CD1c-positive myeloid dendritic cell (primary cell): Measurements from ENCODE around the gene KCNJ18.
"Not testable (repeated sequence)": the region's sequence is repeated elsewhere in the genome, so short reads cannot be mapped to it uniquely, and the experiment has no call there.

Experiments
- DNase-seq: peaks from one replicate; pipeline ENCODE4 v3.0.0-alpha.2; 2016; ENCODE audit errors: extremely low spot score

KCNJ18 gene

DNA sequence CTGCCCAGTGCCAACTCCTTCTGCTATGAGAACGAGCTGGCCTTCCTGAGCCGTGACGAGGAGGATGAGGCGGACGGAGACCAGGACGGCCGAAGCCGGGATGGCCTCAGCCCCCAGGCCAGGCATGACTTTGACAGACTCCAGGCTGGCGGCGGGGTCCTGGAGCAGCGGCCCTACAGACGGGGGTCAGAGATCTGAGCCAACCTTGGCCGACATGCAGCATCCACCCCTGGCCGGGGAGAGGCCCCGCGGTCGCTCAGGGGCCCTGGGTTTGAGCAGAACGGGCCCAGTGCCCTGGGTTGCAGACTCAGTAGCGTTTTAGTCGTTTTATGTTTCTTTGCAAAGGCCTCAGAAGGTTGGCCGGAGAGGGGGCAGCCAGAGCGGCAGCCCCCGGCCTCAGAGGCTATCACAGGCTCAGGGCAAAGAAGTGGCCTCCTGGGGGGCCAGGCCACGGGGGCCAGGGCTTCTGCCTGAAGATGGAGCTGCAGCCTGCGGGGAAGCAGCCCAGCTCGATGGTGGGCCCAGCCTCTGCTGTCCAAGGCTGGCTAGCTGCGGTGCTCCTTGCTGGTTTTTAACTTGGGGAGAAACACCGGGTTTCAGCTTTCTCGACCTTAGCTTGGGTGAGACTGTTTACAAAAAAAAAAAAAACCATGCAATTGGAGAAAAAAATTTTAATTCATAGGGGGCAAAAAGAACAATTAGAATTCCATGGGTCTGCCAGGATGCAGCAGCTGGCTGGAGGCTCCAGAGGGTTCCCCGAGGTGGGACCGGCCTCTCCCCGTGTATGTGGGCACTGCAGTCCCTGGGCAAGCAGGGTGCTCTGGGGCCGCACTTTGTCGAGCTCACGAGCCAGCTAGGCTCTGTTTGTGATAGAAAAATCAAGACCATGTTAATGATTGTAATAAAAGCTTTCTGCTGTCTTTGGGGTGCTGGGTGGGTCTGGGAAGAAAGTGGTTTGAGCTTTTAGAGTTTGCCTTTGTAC lies 11.9 kb downstream of the KCNJ18 start:
- DNase-seq, result not testable (repeated sequence)

DNA sequence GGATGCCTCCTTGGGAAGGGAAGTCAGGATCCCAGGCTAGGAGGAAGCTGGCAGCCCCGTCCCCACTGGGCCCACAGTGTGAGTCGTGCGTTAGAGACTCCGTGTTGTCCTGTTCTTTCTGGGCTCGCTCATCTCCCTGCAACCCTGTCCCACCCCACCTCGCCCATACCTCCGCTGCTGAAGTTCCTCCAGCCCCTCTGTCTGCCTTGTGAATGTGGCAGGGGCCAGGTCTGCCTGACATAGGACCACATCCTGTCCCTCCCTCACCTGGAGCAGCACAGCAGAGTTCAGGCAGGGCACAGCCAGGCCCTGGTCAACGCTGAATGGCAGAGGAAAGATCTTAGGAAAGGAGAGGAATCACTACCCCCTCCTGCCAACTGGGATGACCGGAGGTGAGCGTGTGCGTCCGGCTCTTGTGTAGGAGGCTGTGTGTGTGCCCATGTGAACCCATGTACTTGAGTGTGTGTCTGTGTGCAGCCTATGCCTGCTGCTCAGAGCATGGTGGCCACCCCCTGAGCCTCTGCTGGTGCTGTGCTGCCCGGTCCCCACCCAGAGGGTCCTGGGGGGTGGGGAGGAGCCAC lies 12.8 kb downstream of the KCNJ18 start:
- DNase-seq, result no peak

DNA sequence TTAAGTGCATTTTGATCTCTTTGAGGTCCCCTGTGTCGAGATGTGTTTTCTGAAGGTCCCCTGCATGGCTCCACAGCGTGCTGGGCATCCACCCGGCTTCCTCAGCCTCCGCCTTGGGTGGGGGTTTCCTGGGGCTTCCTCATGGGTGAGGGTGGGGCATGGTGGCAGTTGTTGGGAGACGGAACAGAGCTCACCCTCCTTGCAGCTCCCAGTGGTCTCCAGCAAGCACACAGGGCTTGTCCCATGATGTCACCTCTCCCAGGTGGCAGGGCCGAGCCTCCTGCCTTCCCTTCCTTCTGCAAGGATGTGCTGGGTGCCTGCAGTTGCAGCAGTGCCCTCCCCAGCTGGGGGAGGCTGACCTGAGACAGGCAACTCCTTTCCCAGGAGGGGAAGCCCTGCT lies 13.4 kb downstream of the KCNJ18 start:
- not testable (repeated sequence) for DNase-seq

GRCh38 chr17:21706546-21706945 lies 14.2 kb downstream of the KCNJ18 start:
- DNase-seq, result not testable (repeated sequence)

DNA sequence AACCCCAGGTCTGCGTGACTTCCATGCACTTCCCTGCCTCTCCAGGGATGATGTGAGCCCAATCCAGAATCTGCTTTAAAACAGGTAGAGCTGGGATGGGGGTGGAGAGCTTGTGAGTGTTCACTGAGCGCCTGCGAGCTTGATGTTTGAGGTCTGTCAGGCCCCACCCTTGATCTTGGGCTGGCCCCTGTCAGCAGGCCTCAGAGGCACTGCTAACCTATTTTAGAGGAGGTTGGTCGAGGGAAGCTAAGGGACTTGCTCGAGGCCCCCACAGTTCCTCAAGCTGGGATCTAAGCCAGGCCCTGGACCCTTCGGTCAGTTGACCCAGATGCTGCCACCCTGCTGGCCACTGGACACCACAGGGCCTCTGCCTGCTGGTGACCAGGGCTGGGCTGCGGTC lies 14.8 kb downstream of the KCNJ18 start:
- not testable (repeated sequence) for DNase-seq

GRCh38 chr17:21707711-21708611 lies 15.6 kb downstream of the KCNJ18 start:
- DNase-seq, result not testable (repeated sequence)

- not testable (repeated sequence) for DNase-seq
These were observed 16.6 kb downstream of the KCNJ18 start for GRCh38 chr17:21708612-21709535.

DNA sequence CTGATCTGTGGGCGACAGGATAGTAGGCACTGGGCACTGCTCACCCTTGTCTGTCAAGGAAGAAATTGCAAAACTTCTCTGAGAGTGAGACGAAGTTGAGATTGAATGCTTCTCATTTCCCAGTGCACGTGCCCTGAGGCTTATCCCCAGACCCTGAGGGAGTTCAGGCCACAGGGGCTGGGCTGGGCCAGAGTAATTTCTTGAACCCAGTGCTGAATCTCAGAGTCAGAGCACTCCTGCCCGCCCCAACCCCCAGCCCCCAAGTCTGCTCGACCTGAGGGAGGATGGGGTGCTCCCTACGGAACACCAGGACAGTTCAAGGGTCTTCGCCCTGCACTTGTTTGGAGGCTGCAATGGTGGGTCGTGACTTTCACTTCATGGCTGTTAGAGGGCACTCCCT lies 17.7 kb downstream of the KCNJ18 start:
- DNase-seq, result not testable (repeated sequence)

DNA sequence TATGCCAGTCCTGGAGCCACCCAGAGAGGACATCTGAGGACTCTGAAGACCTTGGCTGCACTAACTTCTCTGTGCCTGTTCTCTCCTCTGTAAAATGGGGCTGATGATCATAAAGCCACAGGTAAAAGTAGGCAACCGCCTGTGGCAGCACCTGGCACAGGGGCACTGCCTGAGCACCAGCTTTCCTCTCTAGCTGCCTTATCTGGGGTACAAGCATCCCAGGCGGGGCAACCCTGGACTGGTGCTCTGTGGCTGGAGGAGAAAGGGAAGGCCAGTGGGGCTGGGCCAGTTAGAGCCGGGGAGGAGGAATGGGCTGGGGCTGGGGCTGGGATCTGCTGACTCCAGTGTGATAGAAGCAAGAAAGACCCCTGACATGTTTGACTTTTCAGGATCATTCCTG lies 18.2 kb downstream of the KCNJ18 start:
- not testable (repeated sequence) for DNase-seq

DNA sequence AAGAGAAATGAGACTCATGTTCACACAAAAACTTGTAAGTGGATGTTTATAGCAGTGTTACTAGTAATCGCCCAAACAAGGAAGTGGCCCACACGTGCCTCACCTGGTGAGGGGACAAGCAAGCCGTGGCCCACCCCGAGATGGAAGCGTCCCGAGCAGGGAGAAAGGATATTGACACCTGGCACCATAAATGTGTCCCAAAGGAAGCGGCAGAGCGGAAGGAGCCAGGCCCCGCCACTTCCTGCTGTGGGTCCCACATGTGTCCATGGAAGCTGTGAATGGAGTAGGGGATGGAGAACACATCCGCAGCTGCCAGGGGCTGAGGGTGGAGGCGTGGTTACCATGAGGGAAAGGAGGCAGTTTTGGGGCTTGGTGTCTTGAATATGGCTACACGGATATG lies 18.9 kb downstream of the KCNJ18 start:
- DNase-seq, result no peak

- not testable (repeated sequence) for DNase-seq
These were observed 20.7 kb downstream of the KCNJ18 start for GRCh38 chr17:21713020-21713419.

- DNase-seq, result not testable (repeated sequence)
These were observed 21.3 kb downstream of the KCNJ18 start for GRCh38 chr17:21713631-21714030.

DNA sequence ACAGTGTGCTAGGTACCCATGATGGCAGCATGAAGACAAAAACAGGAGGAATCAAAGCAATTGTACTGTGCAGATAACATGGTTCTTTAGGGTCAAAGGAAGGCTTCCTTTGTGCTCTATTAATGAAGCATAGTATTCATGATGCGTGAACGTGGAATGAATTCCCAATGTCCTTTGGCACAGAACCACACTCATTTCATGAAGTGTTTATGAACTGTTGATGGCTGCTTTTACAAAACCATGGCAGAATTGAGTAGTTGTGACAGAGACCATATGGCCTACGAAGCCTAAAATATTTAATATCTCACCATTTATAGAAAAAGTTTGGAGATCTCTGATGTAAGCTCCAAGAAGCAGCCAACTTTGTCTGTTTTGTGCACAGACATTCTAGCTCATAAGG lies 22.4 kb downstream of the KCNJ18 start:
- DNase-seq, result not testable (repeated sequence)

DNA sequence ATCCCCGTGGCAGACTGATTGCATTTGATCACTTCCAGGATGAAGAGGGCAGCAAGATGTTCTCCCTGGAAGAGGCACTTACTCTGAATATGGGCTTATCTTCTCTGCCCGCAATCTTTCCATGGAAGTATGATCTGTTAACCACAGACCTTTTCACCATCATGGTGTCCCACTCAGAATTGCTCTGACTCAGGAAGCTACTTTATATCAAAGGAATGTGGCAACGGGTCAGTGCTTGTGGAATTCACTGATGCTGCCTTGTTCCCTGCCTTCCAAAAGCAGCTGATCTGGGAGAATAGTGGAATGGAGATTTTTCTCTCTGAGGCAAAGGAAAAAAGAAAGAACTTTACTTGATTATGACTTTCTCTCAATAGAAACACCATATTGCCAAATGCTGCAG lies 23.6 kb downstream of the KCNJ18 start:
- not testable (repeated sequence) for DNase-seq

DNA sequence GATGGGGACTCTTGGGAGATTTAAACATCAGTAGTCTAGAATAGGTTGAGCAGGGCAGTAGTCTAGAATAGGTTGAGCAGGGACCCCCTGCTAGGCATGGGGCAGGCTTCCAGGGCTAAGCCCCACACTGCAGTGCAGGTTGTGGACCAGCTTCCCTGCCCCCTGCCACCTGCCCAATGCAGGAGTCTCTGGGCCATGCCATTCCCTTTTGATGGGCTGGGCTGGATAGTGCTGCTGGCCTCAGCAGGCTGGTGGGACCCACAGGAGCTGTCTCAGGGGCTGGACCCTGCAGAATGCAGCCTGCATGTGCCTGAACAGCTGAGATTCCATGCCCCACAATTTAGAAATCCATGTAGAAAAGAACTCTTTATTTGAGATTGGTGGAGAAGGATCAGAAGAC lies 26.6 kb downstream of the KCNJ18 start:
- DNase-seq, result not testable (repeated sequence)

DNA sequence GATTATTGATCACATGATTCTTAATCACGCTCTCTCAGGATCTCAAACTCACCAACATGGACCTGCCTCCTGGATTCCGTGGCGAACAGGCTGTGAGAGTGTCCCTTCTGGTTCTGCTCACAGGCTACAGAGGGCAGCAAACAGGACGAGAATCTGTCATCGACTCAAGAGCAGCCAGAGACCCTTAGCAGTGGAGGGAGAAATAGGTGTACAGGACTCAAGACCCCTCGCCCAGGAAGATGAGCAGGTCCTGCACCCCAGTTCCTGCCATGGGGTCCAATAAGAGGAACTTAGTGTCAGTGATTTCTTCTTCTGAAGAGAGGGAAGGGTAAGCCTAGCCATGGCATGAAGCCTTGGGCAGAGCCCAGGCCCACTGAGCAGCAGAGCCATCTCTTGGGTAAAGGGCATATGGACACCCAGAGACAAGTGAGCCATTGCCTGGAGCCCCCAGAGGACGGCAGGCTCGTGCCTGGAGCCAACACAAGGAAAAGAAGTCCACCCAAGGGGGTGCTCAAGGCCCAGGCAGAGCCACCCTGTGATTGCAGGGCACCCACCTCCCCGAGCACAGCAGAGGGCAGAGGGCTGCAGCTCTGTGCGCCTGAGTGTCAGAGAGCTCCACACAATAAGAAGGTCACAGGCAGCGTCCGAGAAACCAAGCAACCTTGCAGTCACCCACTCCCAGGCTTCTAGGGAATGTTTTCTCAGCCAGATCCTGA lies 27.3 kb downstream of the KCNJ18 start:
- DNase-seq, result not testable (repeated sequence)

DNA sequence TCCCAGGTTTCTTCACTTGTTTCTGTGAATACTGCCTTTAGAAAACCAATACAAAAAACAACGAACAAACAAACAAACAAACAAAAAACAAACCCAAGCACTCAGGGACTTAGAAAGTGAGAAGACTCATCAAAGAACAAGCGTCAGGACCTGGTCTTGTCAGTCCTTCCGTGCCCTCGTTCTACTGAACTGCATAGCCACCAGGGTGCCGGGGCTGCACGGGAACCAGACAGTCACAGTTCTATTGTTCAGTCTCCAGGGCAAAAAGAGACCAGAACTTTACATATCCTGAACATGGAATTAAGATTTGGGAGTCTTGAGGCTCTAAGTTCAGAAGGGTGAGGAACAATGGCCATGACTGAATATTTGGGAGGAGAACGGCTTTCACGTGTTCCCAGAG lies 28.2 kb downstream of the KCNJ18 start:
- not testable (repeated sequence) for DNase-seq

- not testable (repeated sequence) for DNase-seq
These were observed 29.9 kb downstream of the KCNJ18 start for GRCh38 chr17:21722268-21722667.

GRCh38 chr17:21724216-21725006 lies 32.1 kb downstream of the KCNJ18 start:
- not testable (repeated sequence) for DNase-seq
